Activated CD4-positive, CD25-positive, alpha-beta regulatory T cell treated with anti-CD3 and anti-CD28 coated beads, Interleukin-2, amount 50 U/mL, for 16 hours (primary cell): Measurements from ENCODE around the gene FCER2.

Experiments
- DNase-seq: peaks from one replicate; pipeline ENCODE4 v3.0.0-alpha.2; 2020; ENCODE audit warnings: low read depth, low spot score

Gene FCER2

DNA sequence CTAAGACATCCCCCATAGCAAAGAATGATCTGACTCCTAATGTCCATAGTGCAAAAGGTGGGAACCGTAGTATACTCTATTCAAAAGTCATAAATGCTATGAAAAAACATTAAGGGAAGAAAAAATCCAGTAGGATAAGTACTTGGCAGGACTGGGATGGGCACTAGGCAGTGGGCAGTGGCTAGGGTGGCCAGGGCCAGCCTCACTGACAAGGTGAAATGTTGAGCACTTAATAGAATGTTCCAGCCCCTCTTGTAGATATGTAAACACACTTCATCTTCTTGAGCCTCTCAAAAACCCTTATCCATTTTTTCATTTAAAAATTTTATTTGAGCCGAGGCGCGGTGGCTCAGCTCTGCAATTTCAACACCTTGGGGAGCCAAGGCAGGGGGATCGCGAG, 31.4 kb upstream of the FCER2 start:
- DNase-seq, result no peak

DNA sequence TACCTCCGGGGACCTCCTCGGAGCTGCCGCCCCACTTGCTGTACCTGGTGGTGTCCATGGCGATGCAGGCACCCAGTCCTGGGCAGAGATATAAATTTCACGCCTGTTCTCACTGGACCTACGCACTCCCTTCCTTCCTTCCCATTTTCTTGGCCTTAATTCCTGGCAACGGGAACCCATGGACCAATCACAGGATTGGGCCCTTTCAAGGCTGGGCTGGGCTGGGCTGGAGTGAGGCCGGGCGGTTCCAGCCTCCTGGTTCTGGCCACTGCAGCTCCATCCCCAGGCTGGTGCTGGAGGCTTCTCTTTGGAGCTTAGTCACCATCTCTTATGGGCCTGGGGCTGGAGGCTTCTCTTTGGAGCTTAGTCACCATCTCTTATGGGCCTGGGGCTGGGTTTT, 30.1 kb upstream of the FCER2 start, which contains the start of gene CLEC4G:
TSS of gene CLEC4G (minus strand) at position 66 of the 400 bp plus-strand sequence. CDS start at position 58, 8 bp downstream.
- DNase-seq, result no peak

DNA sequence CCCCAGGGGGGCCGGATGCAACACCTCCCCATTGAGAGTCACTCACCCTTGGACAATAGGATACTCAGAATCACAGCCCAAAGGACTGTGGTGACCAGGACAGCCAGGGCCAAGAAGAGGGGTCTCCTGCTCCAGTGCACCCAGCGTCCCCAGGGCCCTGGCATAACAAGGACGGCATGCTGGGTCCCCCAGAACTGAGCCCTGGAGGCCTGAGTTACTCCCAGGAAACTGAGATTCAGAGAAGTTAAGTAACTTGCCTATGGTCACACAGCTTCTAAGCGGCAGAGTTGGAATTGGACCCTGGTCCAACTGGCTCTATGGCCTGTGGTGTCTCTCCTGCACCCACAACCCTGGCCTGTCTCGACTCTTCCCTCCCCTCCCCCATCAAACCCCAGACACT, 29.7 kb upstream of the FCER2 start:
- no peak for DNase-seq

DNA sequence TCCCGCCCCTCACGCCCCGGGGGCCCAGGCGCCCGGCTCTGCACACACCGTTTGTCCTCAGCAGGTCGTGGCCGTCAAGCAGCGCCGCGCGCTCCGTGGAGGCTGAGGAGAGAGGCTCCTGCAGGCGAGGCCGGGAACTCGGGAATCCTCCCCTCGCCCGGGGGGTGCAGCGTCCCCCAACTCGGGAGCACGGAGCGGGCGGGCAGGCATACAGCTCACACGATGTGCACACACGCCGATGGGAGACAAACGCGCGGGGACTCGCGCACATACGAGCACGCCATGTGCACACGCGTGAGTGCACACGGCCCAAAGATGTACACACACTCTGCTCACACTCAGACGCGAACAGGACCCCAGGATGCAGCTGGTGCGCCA, 29.3 kb upstream of the FCER2 start:
- DNase-seq, result no peak

DNA sequence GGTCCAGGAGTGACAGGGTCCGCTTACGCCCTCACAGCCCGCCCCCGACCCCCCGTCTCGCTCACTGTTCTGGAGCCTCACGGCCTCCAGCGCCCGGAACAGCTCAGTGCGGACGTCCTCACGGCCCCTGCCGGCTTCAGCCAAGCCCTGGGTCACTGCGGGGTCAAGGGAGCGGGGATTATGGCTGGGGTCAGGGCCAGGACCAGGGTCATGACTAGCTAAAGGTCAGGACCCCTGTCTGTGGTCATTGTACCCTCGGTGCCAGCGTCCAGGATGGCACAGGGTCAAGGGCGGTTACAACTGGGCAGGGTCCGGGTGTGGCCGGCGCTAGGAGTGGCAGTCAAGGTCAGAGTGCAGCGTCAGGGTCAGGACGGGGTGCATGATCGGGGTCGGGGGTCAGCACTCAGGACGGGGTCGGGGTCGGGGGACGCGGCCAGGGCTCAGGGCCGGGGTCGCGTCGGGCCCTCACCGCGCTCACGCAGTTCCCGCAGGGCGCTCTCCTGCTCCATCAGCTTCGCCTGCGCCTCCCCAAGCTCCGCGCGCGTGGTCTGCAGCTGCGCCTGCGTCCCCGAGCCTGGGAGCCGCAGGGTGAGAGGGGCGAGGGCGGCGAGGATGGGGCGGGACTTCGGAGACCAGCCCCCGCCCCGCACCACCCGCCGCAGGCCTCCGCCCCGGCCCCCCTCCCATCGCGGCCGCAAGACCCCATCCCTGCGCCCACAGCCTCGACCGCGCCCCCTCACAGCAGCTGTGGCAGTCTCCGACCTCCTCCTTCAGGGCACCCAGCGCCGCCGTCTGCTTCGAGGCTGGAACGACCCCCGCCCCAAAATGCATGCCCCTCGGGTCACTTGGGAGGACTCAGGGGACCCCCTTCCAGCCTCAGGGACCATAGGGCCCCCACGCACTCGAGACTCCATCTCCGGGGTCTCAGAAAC, 28.6 kb upstream of the FCER2 start:
- no peak for DNase-seq

DNA sequence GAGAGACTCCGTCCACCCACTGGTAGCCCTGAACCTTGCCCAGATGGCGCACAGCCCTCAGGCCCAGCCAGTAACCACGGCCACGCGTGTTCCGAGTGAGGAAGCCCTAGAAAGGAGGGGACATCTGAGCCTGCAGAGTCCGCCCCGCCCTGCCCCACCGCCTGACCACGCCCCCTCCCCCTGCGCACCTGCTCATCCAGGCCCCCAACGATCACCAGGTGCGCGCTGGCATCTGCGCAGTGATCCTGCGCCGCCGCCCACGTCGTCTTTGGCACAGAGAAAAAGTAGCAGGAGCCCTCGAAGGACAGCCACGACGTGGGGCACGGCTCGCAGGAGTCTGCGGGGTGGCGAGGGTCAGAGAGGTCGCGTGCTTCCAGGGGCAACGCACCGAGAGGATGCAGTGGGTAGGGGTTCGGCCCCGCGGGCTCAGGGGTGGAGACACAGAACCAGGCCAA, 27.9 kb upstream of the FCER2 start:
- DNase-seq, result no peak

DNA sequence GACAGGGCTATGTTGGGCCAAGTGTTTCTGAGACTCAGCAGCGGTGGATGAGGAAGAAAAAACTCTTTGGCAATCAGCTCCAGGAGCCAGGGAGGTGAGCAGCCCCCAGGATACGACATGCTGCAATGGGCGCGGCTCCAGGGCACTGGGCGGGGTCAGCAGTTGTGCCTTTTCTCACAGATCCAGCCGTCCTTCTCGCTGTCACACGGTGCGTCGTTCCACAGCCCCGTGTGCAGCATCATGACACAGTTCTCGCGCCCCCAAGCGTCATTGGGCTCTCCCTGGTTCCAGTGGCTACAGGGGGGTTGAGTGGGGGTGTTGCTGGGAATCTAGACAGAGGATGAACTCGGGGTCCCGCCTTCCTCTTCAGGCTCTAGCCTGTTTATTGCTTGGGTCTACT, 27.3 kb upstream of the FCER2 start:
- no peak for DNase-seq

DNA sequence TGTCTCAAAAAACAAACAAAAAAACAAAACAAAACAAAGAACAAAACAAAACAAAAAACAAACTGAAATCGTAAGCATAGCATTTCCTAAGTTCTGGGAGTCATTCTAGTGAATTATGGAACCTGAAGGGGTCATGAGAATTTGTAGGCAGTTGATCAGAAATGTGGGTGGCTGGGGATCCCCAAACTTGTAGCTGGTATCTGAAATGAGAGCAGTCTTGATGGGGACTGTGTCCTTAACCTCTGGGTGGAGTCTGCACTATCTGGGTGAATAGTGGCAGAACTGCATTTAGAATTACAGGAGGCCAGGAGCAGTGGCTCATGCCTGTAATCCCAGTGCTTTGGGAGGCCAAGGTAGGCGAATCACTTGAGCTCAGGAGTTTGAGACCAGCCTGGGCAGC, 23.9 kb upstream of the FCER2 start:
- DNase-seq, result no peak

DNA sequence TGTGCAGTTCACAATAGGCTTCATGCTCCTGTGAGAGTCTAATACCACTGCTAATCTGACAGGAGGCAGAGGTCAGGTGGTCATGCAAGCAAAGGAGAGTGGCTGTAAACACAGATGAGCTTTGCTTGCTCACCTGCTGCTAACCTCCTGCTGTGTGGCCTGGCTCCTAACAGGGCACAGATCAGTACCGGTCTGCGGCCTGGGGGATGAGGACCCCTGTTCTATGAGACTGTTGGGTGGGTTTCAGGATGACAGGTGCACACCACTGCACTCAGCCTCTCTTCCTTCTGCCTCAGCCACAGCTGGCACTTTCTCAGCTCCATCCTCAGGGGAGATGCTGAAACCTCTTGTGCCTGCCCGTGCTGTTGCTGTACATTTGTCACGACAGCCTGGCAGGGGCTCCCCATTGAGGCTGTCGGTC, 20.3 kb upstream of the FCER2 start:
- DNase-seq, result no peak

DNA sequence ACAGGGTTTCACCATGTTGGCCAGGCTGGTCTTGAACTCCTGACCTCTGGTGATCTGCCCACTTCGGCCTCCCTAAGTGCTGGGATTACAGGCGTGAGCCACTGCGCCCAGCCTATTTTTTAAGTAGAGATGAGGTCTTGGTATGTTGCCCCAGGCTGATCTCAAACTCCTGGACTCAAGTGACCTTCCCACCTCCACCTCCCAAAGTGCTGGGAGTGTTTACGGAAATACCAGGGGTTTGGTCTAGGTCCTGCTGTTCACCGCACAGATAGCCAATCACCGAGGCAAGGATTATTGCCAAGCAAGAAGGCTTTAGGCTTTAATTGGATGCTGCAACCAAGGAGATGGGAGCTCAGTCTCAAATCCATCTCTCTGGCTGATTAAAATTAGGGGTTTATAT, 18.4 kb upstream of the FCER2 start:
- no peak for DNase-seq

DNA sequence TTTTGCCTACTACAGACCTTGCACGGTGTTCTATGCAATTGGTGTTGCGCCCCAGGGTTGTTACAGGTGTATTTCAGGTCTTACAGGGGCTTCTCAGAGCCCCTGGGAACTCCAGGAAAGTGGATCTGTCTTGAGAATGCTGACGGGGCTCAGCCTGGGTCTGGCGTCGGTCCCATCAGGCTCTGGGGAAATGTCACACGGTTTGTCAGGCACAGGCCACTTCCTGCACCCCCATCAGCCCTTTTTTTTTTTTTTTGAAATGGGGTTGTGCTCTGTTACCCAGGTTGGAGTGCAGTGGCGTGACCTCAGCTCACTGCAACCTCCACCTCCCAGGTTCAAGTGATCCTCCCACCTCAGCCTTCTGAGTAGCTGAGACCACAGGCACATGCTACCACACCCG, 16.7 kb upstream of the FCER2 start:
- DNase-seq, result no peak

DNA sequence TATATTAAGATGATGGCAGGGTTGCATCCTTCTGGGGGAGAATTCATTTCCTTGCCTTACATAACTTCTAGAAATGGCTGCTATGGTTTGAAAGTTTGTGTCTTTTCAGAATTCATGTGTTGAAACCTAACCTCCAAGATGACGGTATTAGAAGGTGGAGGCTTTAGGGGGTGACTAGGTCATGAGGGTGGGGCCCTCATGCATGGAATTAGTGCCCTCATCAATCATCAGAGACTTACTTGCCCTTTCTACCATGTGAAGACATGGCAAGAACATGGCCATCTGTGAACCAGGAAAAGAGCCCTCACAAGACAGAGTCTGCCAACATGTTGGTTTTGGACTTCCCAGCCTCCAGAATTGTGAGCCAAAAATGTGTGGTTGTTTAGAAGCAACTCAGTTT, 14.8 kb upstream of the FCER2 start:
- DNase-seq, result no peak

DNA sequence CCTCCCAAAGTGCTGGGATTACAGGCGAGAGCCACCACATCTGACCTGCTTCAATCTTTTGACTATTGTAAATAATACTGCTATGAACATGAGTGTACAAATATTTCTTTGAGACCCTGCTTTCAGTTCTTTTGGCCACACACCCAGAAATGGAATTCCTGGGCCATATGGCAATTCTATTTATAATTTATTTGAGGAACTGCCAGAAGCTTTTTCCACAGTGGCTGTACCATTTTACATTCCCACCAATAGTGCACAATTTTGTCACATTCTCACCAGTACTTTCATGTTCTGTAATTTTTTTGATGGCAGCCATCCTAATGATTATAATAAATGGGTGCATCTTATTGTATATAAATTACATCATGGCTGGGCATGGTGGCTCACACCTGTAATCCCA, 13.7 kb upstream of the FCER2 start:
- DNase-seq, result no peak

DNA sequence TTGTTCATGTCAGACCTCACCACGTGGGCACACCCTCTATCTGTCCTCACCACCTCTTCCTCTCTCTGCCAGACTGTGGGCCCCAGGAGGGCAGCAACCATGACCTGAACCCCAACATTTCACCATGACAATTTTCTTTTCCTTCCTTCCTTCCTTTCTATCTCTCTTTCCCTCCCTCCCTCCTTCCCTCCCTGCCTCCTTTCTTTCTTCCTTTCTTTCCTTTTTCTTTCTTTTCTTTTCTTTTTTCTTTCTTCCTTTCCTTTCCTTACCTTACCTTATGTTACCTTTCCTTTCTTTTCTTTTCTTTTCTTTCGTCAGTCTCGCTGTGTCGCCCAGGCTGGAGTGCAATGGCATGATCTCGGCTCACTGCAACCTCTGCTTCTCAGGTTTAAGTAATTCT, 8.7 kb upstream of the FCER2 start:
- DNase-seq, result no peak

DNA sequence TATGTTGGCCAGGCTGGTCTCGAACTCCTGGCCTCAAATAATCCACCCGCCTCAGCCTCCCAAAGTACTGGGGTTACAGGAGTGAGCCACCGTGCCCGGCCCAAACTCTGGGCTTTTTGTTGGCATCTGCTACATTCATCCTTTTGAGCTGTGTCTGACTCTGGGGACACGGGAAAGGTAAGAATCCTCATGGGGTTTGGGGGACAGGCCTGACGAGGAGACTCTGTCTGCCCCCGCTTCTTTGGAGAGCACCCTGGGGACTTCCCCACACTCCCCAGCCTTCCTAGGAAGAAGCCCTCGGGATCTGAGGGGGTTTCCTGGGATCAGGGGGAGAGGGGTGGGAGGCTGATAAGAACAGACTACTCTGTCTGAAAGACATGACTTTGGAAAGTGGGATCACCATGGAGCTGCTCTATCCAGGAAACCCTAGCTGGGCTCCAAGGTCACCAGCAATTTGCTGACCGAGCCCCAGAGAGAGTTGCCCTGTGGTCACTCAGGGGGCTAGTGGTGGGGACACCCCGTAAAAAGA, 8.1 kb upstream of the FCER2 start:
- DNase-seq, result no peak

DNA sequence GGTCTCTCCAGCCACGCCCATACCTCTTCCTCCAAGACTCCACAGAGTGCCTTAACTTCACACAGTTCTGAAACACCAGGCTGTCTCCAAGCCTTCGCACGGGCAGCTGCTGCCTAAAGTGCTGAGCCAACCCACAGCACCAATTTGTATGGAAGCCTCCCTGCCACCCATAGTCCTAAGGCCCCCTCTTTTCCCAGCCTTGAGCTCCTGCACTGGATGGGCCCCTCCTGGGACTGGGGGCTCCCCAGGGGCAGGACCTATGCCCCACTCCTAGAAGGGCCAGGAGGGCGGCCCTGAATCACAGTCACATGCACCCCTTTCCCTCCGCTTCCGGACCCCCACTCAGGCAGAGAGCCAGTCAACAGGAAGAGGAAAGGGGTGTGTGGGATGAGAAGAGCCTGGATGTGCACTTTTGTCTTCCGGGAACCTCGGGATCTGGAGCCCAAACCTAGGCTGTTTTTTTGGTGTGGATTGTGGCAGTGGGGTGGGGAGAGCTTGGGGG, 5.1 kb upstream of the FCER2 start:
- no peak for DNase-seq

DNA sequence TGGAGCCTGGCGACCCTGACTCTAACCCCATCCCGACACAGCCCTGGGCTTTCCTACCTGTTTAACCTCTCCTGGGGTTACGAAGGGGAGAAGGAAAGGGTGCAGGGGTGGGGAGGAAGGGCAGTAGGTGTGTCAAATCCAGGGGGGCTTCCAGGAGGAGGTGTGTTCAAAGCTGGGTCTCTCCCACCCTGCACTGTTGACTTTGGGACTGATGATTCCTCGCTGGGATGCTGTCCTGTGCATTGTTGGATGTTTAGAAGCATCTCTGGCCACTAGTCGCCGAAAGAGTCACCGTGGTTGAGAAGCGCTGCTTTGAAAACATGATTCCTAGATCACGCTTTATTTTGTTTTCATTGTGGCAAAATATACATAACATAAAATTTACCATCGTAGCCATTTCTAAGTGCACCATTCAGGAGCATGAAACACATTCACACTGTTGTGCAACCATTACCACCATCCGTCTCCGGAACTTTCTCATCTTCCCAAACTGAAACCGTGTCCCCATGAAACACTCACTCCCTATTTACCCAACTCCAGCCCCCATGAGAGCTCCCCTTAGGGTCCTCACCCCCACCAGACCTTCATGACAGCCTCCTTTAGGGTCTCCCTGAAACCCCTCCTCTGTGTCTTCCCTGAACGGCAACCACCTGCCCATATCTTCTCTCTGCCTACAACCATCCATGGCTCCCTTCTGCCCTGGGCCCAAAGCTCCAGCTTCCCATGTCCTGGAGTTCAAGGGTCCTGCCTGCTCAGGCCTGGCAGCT, 4.4 kb upstream of the FCER2 start:
- no peak for DNase-seq

DNA sequence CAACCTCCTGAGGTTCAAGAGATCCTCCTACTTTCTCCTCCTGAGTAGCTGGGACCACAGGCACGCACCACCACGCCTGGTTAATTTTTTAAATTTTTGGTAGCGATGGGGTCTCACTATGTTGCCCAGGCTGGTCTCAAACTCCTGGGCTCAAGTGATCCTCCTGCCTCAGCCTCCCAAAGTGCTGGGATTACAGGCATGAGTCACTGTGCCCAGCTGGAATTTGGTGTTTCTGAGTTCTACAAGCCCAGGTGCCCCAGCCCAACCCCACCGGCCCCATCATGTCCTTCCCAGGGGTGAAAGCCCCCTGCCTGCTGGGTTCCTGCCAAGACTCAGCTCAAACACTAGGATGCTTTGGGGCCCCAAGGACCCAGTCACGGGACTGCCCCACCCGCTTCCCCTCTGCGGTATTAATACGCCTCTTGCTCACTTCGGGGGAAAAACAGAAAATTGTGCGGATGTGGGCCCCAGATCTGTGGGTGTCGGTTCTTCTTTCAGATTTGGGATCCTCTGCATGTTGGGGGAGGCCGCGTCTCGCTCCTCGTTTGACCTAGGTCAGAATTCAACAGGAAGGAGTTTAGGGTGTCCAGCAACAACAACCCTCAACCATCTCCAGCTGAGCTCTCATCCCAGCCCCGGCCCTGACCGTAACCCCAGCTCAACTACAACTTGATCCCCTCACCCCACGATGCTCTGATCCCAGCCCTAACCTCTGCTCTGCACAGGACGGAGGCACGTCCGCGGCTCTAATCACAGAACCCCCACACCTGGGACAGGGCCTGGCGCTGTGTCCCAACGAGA, 3.7 kb upstream of the FCER2 start:
- peak; percentile 62 for DNase-seq

DNA sequence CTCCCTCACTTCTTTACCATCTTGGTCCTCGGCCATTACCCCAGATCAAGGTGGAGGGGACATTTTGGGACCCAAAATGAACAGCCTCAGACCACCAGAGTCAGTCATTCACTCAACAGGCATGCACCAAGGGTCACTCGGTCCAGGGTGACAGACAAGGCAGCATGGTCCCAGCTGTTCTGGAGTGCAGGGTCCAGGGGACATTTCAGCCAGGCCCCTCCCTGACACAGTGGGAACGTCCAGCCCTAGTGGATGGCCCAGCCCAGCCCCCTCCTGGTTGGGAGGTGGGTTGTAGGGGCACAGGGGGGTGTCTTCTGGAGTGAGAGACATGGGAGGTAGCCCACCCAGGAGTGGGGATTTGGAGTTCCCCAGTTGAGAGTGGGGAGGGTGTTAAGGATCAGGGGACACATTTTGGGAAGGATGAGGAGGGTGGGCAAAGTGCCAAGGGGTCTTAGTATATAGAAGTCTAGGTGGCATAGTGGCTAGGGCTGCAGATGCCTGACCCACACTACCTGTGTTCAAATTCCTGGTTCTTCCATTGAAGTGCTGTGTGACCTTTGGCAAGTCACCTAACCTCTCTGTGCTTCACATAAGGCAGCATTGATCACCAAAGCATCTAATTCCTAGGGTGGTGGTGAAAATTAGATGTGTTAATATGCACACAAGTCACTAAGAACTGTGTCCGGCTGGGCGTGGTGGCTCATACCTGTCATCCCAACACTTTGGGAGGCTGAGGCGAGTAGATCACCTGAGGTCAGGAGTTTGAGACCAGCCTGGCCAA, 2.5 kb upstream of the FCER2 start:
- no peak for DNase-seq

DNA sequence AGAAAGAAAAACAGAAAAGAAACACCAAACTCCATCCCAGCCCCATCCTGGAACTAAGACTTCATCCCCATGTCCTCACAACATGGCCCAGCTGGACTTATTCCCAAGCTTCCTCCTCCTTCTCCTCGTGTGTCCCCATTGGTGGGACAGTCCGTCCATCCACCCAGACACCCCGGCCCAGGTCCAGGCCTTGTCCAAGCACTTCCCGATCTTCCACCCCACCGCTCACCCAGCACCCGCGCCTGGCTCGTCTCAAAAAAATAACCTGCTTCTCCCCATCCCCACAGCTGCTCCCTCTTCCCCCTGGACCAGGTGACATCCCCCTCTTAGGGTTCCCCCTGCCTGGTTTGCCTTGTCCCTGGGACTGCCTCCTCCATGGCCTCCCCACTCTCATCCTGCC, 1.4 kb upstream of the FCER2 start:
- DNase-seq, result no peak
